Measurements from ENCODE around the gene TMEM212.
"Not testable (repeated sequence)": the region's sequence is repeated elsewhere in the genome, so short reads cannot be mapped to it uniquely, and the experiment has no call there.

Gene TMEM212

GRCh38 chr3:171883257-171883892 is 40.2 kb downstream of the TMEM212 start:
- DNase-seq (ENCODE audit: extremely low read depth in 1 of 2, low read depth in 1 of 2): no peak

- no peak for DNase-seq (ENCODE audit: extremely low read depth in 1 of 2, low read depth in 1 of 2)
These were observed 40.7 kb downstream of the TMEM212 start for GRCh38 chr3:171883893-171884279.

GRCh38 chr3:171888466-171888865 is 45.3 kb downstream of the TMEM212 start:
- no peak for DNase-seq (ENCODE audit: extremely low read depth in 1 of 2, low read depth in 1 of 2)

- DNase-seq (ENCODE audit: extremely low read depth in 1 of 2, low read depth in 1 of 2): no peak
These were observed 47.2 kb downstream of the TMEM212 start for GRCh38 chr3:171890398-171890797.

GRCh38 chr3:171892457-171892856 is 49.3 kb downstream of the TMEM212 start:
- DNase-seq (ENCODE audit: extremely low read depth in 1 of 2, low read depth in 1 of 2): no peak

- no peak for DNase-seq (ENCODE audit: extremely low read depth in 1 of 2, low read depth in 1 of 2)
These were observed 52.1 kb downstream of the TMEM212 start for GRCh38 chr3:171895291-171895690.

- no peak for DNase-seq (ENCODE audit: extremely low read depth in 1 of 2, low read depth in 1 of 2)
These were observed 52.8 kb downstream of the TMEM212 start for GRCh38 chr3:171895900-171896299.

GRCh38 chr3:171896316-171896715 is 53.2 kb downstream of the TMEM212 start:
- DNase-seq (ENCODE audit: extremely low read depth in 1 of 2, low read depth in 1 of 2): no peak

GRCh38 chr3:171898192-171898591 is 55.0 kb downstream of the TMEM212 start:
- DNase-seq (ENCODE audit: extremely low read depth in 1 of 2, low read depth in 1 of 2): no peak

- DNase-seq (ENCODE audit: extremely low read depth in 1 of 2, low read depth in 1 of 2): no peak
These were observed 57.3 kb downstream of the TMEM212 start for GRCh38 chr3:171900446-171900845.

- no peak for DNase-seq (ENCODE audit: extremely low read depth in 1 of 2, low read depth in 1 of 2)
These were observed 58.6 kb downstream of the TMEM212 start for GRCh38 chr3:171901615-171902312.

- no peak for DNase-seq (ENCODE audit: extremely low read depth in 1 of 2, low read depth in 1 of 2)
These were observed 61.7 kb downstream of the TMEM212 start for GRCh38 chr3:171904829-171905228.

- DNase-seq (ENCODE audit: extremely low read depth in 1 of 2, low read depth in 1 of 2): not testable (repeated sequence)
These were observed 63.4 kb downstream of the TMEM212 start for GRCh38 chr3:171906503-171906902.

- no peak for DNase-seq (ENCODE audit: extremely low read depth in 1 of 2, low read depth in 1 of 2)
These were observed 64.0 kb downstream of the TMEM212 start for GRCh38 chr3:171906951-171907676.

- DNase-seq (ENCODE audit: extremely low read depth in 1 of 2, low read depth in 1 of 2): no peak
These were observed 64.6 kb downstream of the TMEM212 start for GRCh38 chr3:171907761-171908160.

GRCh38 chr3:171908731-171909130 is 65.6 kb downstream of the TMEM212 start:
- no peak for DNase-seq (ENCODE audit: extremely low read depth in 1 of 2, low read depth in 1 of 2)

Measured in stimulated activated CD8-positive, alpha-beta memory T cell treated with anti-CD3 and anti-CD28 coated beads, Interleukin-7, amount 100 ng/mL, for 48 hours (primary cell).